HEK293 (cell line): ENCODE measurements around the gene SFMBT2.

Experiments
- CTCF ChIA-PET: fragments of 350-600 bp; formaldehyde crosslinking; extraction: SDS; loops from one replicate; lab custom pipeline; 2021; ENCODE audit warnings: antibody characterized with exemption; lab: Yijun Ruan, JAX
- POLR2A ChIA-PET: fragments of 300-600 bp; formaldehyde crosslinking; extraction: SDS; loops from one replicate; lab custom pipeline; 2020; ENCODE audit warnings: antibody characterized with exemption, inconsistent platforms; lab: Yijun Ruan, JAX
- H3K27ac ChIP-seq: fragments of 200-500 bp; sonication (Bioruptor generic); 2 replicates; pipeline ENCODE4 v1.5.1; 2014; ENCODE audit warnings: low read depth, low read length, control low read depth, inconsistent platforms; ENCODE audit errors: extremely low read depth
- H3K36me3 ChIP-seq, 2 experiments: fragments of 200-500 bp in 1 of 2; sonication (Bioruptor generic) in 1 of 2; 1 replicate in 1 of 2; 2 replicates in 1 of 2; pipeline ENCODE4 v1.5.1; 2014 to 2017; ENCODE audit warnings: inconsistent platforms in 2 of 2, low read length in 2 of 2; ENCODE audit not compliant: control insufficient read depth in 2 of 2, insufficient read depth in 1 of 2
- H3K4me1 ChIP-seq: fragments of 200-500 bp; sonication (Bioruptor generic); 2 replicates; pipeline ENCODE4 v1.5.1; 2014; ENCODE audit warnings: mild to moderate bottlenecking, low read length, inconsistent platforms; ENCODE audit not compliant: control insufficient read depth, insufficient read depth
- H3K4me3 ChIP-seq: 2 replicates; pipeline ENCODE4 v1.5.1; 2011; ENCODE audit warnings: low read depth, mild to moderate bottlenecking, control low read depth, low read length, moderate library complexity
- H3K9me3 ChIP-seq: fragments of 200-500 bp; sonication (Bioruptor generic); 2 replicates; pipeline ENCODE4 v1.5.1; 2014; ENCODE audit warnings: low read depth, low read length, inconsistent platforms; ENCODE audit not compliant: control insufficient read depth, insufficient read depth
- EGR2 ChIP-seq: fragments of 450-650 bp; formaldehyde crosslinking; IDR thresholded peaks from 2 replicates; pipeline ENCODE4 v1.5.1; 2016; ENCODE audit warnings: low read depth, missing biosample characterization, missing genetic modification characterization
- GLI2 ChIP-seq: fragments of 450-650 bp; formaldehyde crosslinking; IDR thresholded peaks from 2 replicates; pipeline ENCODE4; 2017; ENCODE audit warnings: missing biosample characterization, missing genetic modification characterization, low read depth, borderline replicate concordance
- OVOL3 ChIP-seq: fragments of 450-650 bp; formaldehyde crosslinking; IDR thresholded peaks from 2 replicates; pipeline ENCODE4 v1.5.1; 2016; ENCODE audit warnings: missing biosample characterization, missing genetic modification characterization
- TRIM28 ChIP-seq: IDR thresholded peaks from 2 replicates; pipeline ENCODE4 v1.6.1; 2011; ENCODE audit warnings: low read length, control low read depth, borderline replicate concordance
- WT1 ChIP-seq: fragments of 450-650 bp; formaldehyde crosslinking; IDR thresholded peaks from 2 replicates; pipeline ENCODE4 v1.5.1; 2016; ENCODE audit warnings: missing biosample characterization, missing genetic modification characterization
- ZBTB1 ChIP-seq: fragments of 450-650 bp; formaldehyde crosslinking; IDR thresholded peaks from 2 replicates; pipeline ENCODE4 v1.5.1; 2016; ENCODE audit warnings: missing biosample characterization, missing genetic modification characterization
- ZBTB21 ChIP-seq: fragments of 450-650 bp; formaldehyde crosslinking; IDR thresholded peaks from 2 replicates; pipeline ENCODE4 v1.5.1; 2017; ENCODE audit warnings: missing biosample characterization, missing genetic modification characterization
- ZBTB7A ChIP-seq: fragments of 450-650 bp; formaldehyde crosslinking; IDR thresholded peaks from 2 replicates; pipeline ENCODE4 v1.5.1; 2016; ENCODE audit warnings: low read depth, missing biosample characterization, missing genetic modification characterization
- ZIC2 ChIP-seq: fragments of 450-650 bp; formaldehyde crosslinking; IDR thresholded peaks from 2 replicates; pipeline ENCODE4 v1.5.1; 2016; ENCODE audit warnings: missing biosample characterization, missing genetic modification characterization
- ZNF114 ChIP-seq: fragments of 450-650 bp; formaldehyde crosslinking; IDR thresholded peaks from 2 replicates; pipeline ENCODE4 v1.5.0; 2017; ENCODE audit warnings: missing biosample characterization, missing genetic modification characterization
- ZNF2 ChIP-seq: fragments of 450-650 bp; formaldehyde crosslinking; IDR thresholded peaks from 2 replicates; pipeline ENCODE4 v1.5.1; 2016; ENCODE audit warnings: missing biosample characterization, missing genetic modification characterization
- ZNF274 ChIP-seq, 2 experiments: fragments of 200-500 bp in 1 of 2; fragments of 450-650 bp in 1 of 2; sonication (Bioruptor generic) in 1 of 2; formaldehyde crosslinking in 1 of 2; IDR thresholded peaks; 2 replicates each; pipeline versions ENCODE4 v1.5.1 to v1.6.1; 2014 to 2016; ENCODE audit warnings: borderline replicate concordance in 1 of 2, inconsistent platforms in 1 of 2, low read length in 1 of 2, missing biosample characterization in 1 of 2, missing genetic modification characterization in 1 of 2
- ZNF292 ChIP-seq: fragments of 450-650 bp; formaldehyde crosslinking; IDR thresholded peaks from 2 replicates; pipeline ENCODE4 v1.5.1; 2016; ENCODE audit warnings: low read depth, missing biosample characterization, missing genetic modification characterization, borderline replicate concordance
- ZNF350 ChIP-seq: fragments of 450-650 bp; formaldehyde crosslinking; IDR thresholded peaks from 2 replicates; pipeline ENCODE4 v1.5.0; 2017; ENCODE audit warnings: missing biosample characterization, mild to moderate bottlenecking, missing genetic modification characterization
- ZNF596 ChIP-seq: fragments of 450-650 bp; IDR thresholded peaks from 2 replicates; pipeline ENCODE4 v1.5.0; 2018; ENCODE audit warnings: missing biosample characterization, mild to moderate bottlenecking, missing genetic modification characterization, moderate library complexity
- ZNF610 ChIP-seq: fragments of 450-650 bp; formaldehyde crosslinking; IDR thresholded peaks from 2 replicates; pipeline ENCODE4 v1.5.1; 2016; ENCODE audit warnings: missing biosample characterization, missing genetic modification characterization, borderline replicate concordance
- ZNF677 ChIP-seq: fragments of 450-650 bp; IDR thresholded peaks from 2 replicates; pipeline ENCODE4 v1.5.0; 2018; ENCODE audit warnings: missing biosample characterization, mild to moderate bottlenecking, missing genetic modification characterization, moderate library complexity
- ZSCAN30 ChIP-seq: fragments of 450-650 bp; IDR thresholded peaks from 2 replicates; pipeline ENCODE4 v1.5.1; 2018; ENCODE audit warnings: missing biosample characterization, mild to moderate bottlenecking, missing genetic modification characterization, moderate library complexity
- TF ChIP-seq, protein P1 (sequence below): fragments of 450-650 bp; formaldehyde crosslinking; IDR thresholded peaks from 2 replicates; pipeline ENCODE4 v1.5.1; 2016; ENCODE audit warnings: missing biosample characterization, missing genetic modification characterization
- TF ChIP-seq, protein P2 (sequence below): fragments of 450-650 bp; formaldehyde crosslinking; conservative IDR thresholded peaks from 2 replicates; pipeline ENCODE4 v1.5.1; 2016; ENCODE audit warnings: low read depth, missing biosample characterization, missing genetic modification characterization
- TF ChIP-seq, protein P3 (sequence below): sonication (generic); formaldehyde crosslinking; IDR thresholded peaks from 2 replicates; pipeline ENCODE4 v1.8.1; 2022; ENCODE audit warnings: mild to moderate bottlenecking, moderate library complexity, missing genetic modification reagents

Gene SFMBT2

DNA sequence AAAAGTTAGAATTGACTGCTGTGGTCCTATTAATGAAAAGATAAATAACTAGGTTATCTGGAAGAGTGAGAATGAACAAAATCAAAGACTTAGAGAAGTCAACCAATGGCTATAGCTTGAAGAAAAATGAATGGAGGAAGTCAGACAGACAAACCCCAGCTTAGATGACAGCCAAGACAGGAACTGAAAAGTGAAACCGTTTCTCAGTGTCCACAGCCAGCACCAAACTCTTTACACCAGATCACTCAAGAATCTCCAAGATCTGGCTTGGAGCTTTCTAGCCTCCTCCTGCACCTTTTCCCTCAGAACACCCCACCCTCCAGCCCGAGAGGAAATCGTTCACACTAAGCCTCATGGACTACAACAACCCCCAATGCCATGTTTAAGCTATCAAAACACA is 167.0 kb downstream of the SFMBT2 start:
- H3K4me3 ChIP-seq: no peak overlapping the region
- peaks cover 3 to 42% of the 10 kb centered on the region in 2 experiments; a peak in 2 of 3 replicates for H3K36me3 ChIP-seq
- TF ChIP-seq ZNF350 (tag by site-specific recombination) (no peak), ZNF274 (IDR thresholded peaks at IDR 0.05; ENCODE audit: low read length) (no peak), ZNF274 (tag by site-specific recombination; IDR thresholded peaks at IDR 0.05; ENCODE audit: borderline replicate concordance) (no peak), ZBTB1 (no peak), ZBTB7A (tag by site-specific recombination) (no peak), ZIC2 (no peak), ZNF610 (tag by site-specific recombination) (no peak), GLI2 (no peak), EGR2 (tag by site-specific recombination) (no peak), ZBTB21 (tag by site-specific recombination) (no peak), ZNF292 (no peak), TRIM28 (no peak), ZNF114 (tag by site-specific recombination) (no peak), OVOL3 (tag by site-specific recombination) (no peak), ZNF2 (tag by site-specific recombination) (no peak), ZSCAN30 (tag by site-specific recombination) (no peak), ZNF677 (tag by site-specific recombination) (no peak), ZNF596 (tag by site-specific recombination) (no peak)
- TF ChIP-seq, protein P1, sequence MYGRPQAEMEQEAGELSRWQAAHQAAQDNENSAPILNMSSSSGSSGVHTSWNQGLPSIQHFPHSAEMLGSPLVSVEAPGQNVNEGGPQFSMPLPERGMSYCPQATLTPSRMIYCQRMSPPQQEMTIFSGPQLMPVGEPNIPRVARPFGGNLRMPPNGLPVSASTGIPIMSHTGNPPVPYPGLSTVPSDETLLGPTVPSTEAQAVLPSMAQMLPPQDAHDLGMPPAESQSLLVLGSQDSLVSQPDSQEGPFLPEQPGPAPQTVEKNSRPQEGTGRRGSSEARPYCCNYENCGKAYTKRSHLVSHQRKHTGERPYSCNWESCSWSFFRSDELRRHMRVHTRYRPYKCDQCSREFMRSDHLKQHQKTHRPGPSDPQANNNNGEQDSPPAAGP: no peak
- TF ChIP-seq, protein P2, sequence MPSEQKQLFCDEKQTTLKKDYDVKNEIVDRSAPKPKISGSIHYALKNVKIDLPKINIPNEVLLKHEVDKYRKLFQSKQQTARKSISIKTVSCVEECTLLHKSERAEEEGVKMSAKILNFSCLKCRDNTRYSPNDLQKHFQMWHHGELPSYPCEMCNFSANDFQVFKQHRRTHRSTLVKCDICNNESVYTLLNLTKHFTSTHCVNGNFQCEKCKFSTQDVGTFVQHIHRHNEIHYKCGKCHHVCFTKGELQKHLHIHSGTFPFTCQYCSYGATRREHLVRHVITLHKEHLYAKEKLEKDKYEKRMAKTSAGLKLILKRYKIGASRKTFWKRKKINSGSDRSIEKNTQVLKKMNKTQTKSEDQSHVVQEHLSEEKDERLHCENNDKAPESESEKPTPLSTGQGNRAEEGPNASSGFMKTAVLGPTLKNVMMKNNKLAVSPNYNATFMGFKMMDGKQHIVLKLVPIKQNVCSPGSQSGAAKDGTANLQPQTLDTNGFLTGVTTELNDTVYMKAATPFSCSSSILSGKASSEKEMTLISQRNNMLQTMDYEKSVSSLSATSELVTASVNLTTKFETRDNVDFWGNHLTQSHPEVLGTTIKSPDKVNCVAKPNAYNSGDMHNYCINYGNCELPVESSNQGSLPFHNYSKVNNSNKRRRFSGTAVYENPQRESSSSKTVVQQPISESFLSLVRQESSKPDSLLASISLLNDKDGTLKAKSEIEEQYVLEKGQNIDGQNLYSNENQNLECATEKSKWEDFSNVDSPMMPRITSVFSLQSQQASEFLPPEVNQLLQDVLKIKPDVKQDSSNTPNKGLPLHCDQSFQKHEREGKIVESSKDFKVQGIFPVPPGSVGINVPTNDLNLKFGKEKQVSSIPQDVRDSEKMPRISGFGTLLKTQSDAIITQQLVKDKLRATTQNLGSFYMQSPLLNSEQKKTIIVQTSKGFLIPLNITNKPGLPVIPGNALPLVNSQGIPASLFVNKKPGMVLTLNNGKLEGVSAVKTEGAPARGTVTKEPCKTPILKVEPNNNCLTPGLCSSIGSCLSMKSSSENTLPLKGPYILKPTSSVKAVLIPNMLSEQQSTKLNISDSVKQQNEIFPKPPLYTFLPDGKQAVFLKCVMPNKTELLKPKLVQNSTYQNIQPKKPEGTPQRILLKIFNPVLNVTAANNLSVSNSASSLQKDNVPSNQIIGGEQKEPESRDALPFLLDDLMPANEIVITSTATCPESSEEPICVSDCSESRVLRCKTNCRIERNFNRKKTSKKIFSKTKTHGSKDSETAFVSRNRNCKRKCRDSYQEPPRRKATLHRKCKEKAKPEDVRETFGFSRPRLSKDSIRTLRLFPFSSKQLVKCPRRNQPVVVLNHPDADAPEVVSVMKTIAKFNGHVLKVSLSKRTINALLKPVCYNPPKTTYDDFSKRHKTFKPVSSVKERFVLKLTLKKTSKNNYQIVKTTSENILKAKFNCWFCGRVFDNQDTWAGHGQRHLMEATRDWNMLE (tag by site-specific recombination): no peak
- H3K4me1 ChIP-seq: no peaks in the 10 kb centered on the region
- POLR2A ChIA-PET: no interaction called here
- H3K27ac ChIP-seq: no peak overlapping the region
- CTCF ChIA-PET: interaction anchor here (0.9 kb wide), 1 partner anchor 122 kb away, joined by 3 read pairs; no protein-coding TSS in a partner anchor
- no peaks in the 10 kb centered on the region for H3K9me3 ChIP-seq

DNA sequence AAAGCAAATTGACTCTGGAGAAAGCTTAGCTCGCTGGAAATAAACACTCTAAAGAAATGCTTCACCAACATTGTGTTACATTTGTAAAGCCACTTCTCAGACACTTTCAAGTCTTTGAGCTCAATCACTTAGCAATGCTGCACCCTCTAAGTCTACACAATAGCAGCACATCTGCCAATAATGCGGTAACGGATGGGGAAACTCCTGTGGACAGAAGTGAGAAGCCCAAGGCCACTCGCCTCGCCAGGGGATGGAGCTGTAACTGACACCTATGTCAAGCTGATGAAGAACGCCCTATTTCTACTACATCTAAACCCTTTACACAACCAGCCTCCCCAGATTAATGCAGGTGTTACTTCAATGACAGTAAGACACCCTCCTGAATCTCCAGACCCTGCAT is 167.7 kb downstream of the SFMBT2 start:
- Histone ChIP-seq H3K9me3 (no peaks in the 10 kb centered on the region), H3K4me1 (no peaks in the 10 kb centered on the region), H3K4me3 (no peak overlapping the region), H3K27ac (no peak overlapping the region), H3K36me3 (peaks cover 3 to 43% of the 10 kb centered on the region in 2 experiments; a peak in 2 of 3 replicates)
- ChIA-PET POLR2A (no interaction called here), CTCF (no interaction called here)
- TF ChIP-seq WT1: no peak
- TF ChIP-seq, protein P3, sequence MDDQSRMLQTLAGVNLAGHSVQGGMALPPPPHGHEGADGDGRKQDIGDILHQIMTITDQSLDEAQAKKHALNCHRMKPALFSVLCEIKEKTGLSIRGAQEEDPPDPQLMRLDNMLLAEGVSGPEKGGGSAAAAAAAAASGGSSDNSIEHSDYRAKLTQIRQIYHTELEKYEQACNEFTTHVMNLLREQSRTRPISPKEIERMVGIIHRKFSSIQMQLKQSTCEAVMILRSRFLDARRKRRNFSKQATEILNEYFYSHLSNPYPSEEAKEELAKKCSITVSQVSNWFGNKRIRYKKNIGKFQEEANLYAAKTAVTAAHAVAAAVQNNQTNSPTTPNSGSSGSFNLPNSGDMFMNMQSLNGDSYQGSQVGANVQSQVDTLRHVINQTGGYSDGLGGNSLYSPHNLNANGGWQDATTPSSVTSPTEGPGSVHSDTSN (CRISPR knock-in tag): no peak
